H9 (cell line): ENCODE data around the gene SMARCC1. TPM values are rescaled to one million over a fixed set of nuclear protein-coding genes. Genes with fewer than 3 reads are reported as not detected.
"Not testable (repeated sequence)": the region's sequence is repeated elsewhere in the genome, so short reads cannot be mapped to it uniquely, and the experiment has no call there.

Experiments
- DNase-seq: peaks from one replicate; pipeline ENCODE4 v3.0.0-alpha.2; 2017
- H2AFZ ChIP-seq: one replicate; pipeline ENCODE4 v1.6.1; 2013; ENCODE audit warnings: mild to moderate bottlenecking, low read length, control low read depth, moderate library complexity
- H2AK5ac ChIP-seq: 2 replicates; pipeline ENCODE4 v1.6.1; 2013; ENCODE audit warnings: low read length, control low read depth, mixed read lengths; ENCODE audit not compliant: insufficient read length
- H2BK120ac ChIP-seq: one replicate; pipeline ENCODE4 v1.6.1; 2013; ENCODE audit warnings: low read depth, mild to moderate bottlenecking, low read length, control low read depth, inconsistent platforms; ENCODE audit not compliant: poor library complexity, severe bottlenecking
- H2BK12ac ChIP-seq: 2 replicates; pipeline ENCODE4 v1.6.1; 2013; ENCODE audit warnings: low read length, control low read depth, mixed read lengths, low read depth; ENCODE audit not compliant: insufficient read length
- H2BK15ac ChIP-seq: 2 replicates; pipeline ENCODE4 v1.6.1; 2013; ENCODE audit warnings: low read depth, low read length, control low read depth
- H2BK20ac ChIP-seq: one replicate; pipeline ENCODE4 v1.6.1; 2013; ENCODE audit warnings: low read depth, mild to moderate bottlenecking, low read length, control low read depth, inconsistent platforms; ENCODE audit not compliant: poor library complexity, severe bottlenecking
- H2BK5ac ChIP-seq: 2 replicates; pipeline ENCODE4 v1.6.1; 2013; ENCODE audit warnings: low read length, control low read depth, mixed read lengths; ENCODE audit not compliant: insufficient read length
- H3K14ac ChIP-seq: 2 replicates; pipeline ENCODE4 v1.6.1; 2013; ENCODE audit warnings: low read length, control low read depth; ENCODE audit not compliant: insufficient read depth
- H3K18ac ChIP-seq: 2 replicates; pipeline ENCODE4 v1.6.1; 2013; ENCODE audit warnings: low read depth, mild to moderate bottlenecking, mixed read lengths, low read length, control low read depth; ENCODE audit not compliant: insufficient read length
- H3K23ac ChIP-seq: 2 replicates; pipeline ENCODE4 v1.6.1; 2013; ENCODE audit warnings: low read length, control low read depth, mixed read lengths, low read depth; ENCODE audit not compliant: insufficient read length
- H3K23me2 ChIP-seq: 2 replicates; pipeline ENCODE4 v1.6.1; 2013; ENCODE audit warnings: low read depth, mild to moderate bottlenecking, mixed read lengths, low read length, control low read depth; ENCODE audit not compliant: insufficient read length, poor library complexity, severe bottlenecking
- H3K27ac ChIP-seq: 2 replicates; pipeline ENCODE4 v1.5.1; 2013; ENCODE audit warnings: low read length, control low read depth, mixed read lengths, low read depth; ENCODE audit not compliant: insufficient read length
- H3K27me3 ChIP-seq: 2 replicates; pipeline ENCODE4 v1.6.1; 2013; ENCODE audit warnings: low read length, control low read depth, inconsistent platforms; ENCODE audit not compliant: insufficient read depth
- H3K4ac ChIP-seq: 2 replicates; pipeline ENCODE4 v1.6.1; 2013; ENCODE audit warnings: low read depth, mild to moderate bottlenecking, control low read depth, inconsistent platforms, low read length, moderate library complexity
- H3K4me1 ChIP-seq: 2 replicates; pipeline ENCODE4 v1.6.1; 2013; ENCODE audit warnings: low read length, control low read depth, inconsistent platforms; ENCODE audit not compliant: insufficient read depth
- H3K4me2 ChIP-seq: 2 replicates; pipeline ENCODE4 v1.6.1; 2013; ENCODE audit warnings: low read length, control low read depth, mixed read lengths; ENCODE audit not compliant: insufficient read length, insufficient read depth
- H3K56ac ChIP-seq: 2 replicates; pipeline ENCODE4 v1.6.1; 2013; ENCODE audit warnings: low read depth, mild to moderate bottlenecking, mixed read lengths, low read length, control low read depth; ENCODE audit not compliant: insufficient read length
- H3K79me1 ChIP-seq: 2 replicates; pipeline ENCODE4 v1.6.1; 2013; ENCODE audit warnings: low read depth, mild to moderate bottlenecking, moderate library complexity, low read length, control low read depth, inconsistent platforms; ENCODE audit not compliant: insufficient read depth, poor library complexity, severe bottlenecking
- H3K79me2 ChIP-seq: 2 replicates; pipeline ENCODE4 v1.6.1; 2013; ENCODE audit warnings: low read length, control low read depth, inconsistent platforms; ENCODE audit not compliant: insufficient read depth
- H3K9ac ChIP-seq: 2 replicates; pipeline ENCODE4 v1.6.1; 2013; ENCODE audit warnings: low read length, control low read depth, mixed read lengths; ENCODE audit not compliant: insufficient read length; ENCODE audit errors: extremely low read depth
- H3K9me3 ChIP-seq: one replicate; pipeline ENCODE4 v1.6.1; 2013; ENCODE audit warnings: low read depth, low read length, inconsistent platforms; ENCODE audit not compliant: control insufficient read depth
- H3T11ph ChIP-seq: one replicate; pipeline ENCODE4 v1.6.1; 2013; ENCODE audit warnings: mild to moderate bottlenecking, low read length, control low read depth, inconsistent platforms
- H4K20me1 ChIP-seq: one replicate; pipeline ENCODE4 v1.6.1; 2013; ENCODE audit not compliant: control insufficient read depth, insufficient read length, insufficient read depth
- H4K5ac ChIP-seq: 2 replicates; pipeline ENCODE4 v1.6.1; 2013; ENCODE audit warnings: low read depth, mild to moderate bottlenecking, mixed read lengths, low read length, control low read depth; ENCODE audit not compliant: insufficient read length
- H4K8ac ChIP-seq: replicated peaks from 2 replicates; pipeline ENCODE4 v1.6.1; 2013; ENCODE audit warnings: low read length, control low read depth, mixed read lengths, low read depth; ENCODE audit not compliant: insufficient read length
- H4K91ac ChIP-seq: 2 replicates; pipeline ENCODE4 v1.6.1; 2013; ENCODE audit warnings: low read depth, mild to moderate bottlenecking, moderate library complexity, mixed read lengths, low read length, control low read depth; ENCODE audit not compliant: insufficient read length
- H3K27ac Mint-ChIP-seq, 3 experiments: 2 replicates in 2 of 3; 3 replicates in 1 of 3; pipeline ENCODE4 v1.8.0; 2020 to 2021; ENCODE audit warnings: mixed read lengths in 3 of 3, mild to moderate bottlenecking in 1 of 3, moderate library complexity in 1 of 3
- H3K27me3 Mint-ChIP-seq: 2 replicates; pipeline ENCODE4 v1.8.0; 2021; ENCODE audit warnings: low read depth, mild to moderate bottlenecking, moderate library complexity, mixed read lengths
- H3K36me3 Mint-ChIP-seq, 3 experiments: 2 replicates in 2 of 3; 3 replicates in 1 of 3; pipeline ENCODE4 v1.8.0; 2020 to 2021; ENCODE audit warnings: low read depth in 3 of 3, mixed read lengths in 3 of 3; ENCODE audit not compliant: insufficient read depth in 1 of 3
- H3K4me1 Mint-ChIP-seq, 2 experiments: 2 replicates each; pipeline ENCODE4 v1.8.0; 2020; ENCODE audit warnings: mixed read lengths in 2 of 2
- H3K4me3 Mint-ChIP-seq, 2 experiments: 2 replicates in 1 of 2; 3 replicates in 1 of 2; pipeline ENCODE4 v1.8.0; 2020 to 2021; ENCODE audit warnings: mild to moderate bottlenecking in 2 of 2, mixed read lengths in 2 of 2, moderate library complexity in 1 of 2
- H3K9me3 Mint-ChIP-seq, 2 experiments: 2 replicates in 1 of 2; 3 replicates in 1 of 2; pipeline ENCODE4 v1.8.0; 2020; ENCODE audit warnings: mild to moderate bottlenecking in 2 of 2, mixed read lengths in 2 of 2, moderate library complexity in 1 of 2
- CTCF ChIP-seq: fragments of 200-600 bp; sonication (generic); conservative IDR thresholded peaks from 3 replicates; pipeline ENCODE4 v1.8.0; 2021; ENCODE audit warnings: antibody characterized with exemption, mild to moderate bottlenecking
- WGBS: extraction: QIAGEN DNeasy Blood & Tissue Kit; methylation state at CpG from one replicate; pipeline ENCODE4 v1.1.7; 2013; ENCODE audit warnings: missing lambda C conversion rate, low lambda C conversion rate, mixed read lengths; ENCODE audit not compliant: insufficient read length; ENCODE audit errors: extremely low coverage; 5-methylcytosine and 5-hydroxymethylcytosine counted together
- total RNA-seq: library from RNA; stranded (reverse); gene quantifications from 2 replicates; pipeline ENCODE4 v1.2.1, GENCODE V29; 2021

The SMARCC1 gene
- total RNA-seq, 1 experiment from 2014 or later, result 274 TPM

- no peak overlapping the region for H4K5ac ChIP-seq
- H2BK12ac ChIP-seq, result no peak overlapping the region
- no peak overlapping the region for H2BK120ac ChIP-seq
- no peak overlapping the region for H3K18ac ChIP-seq
- no peaks in the 10 kb centered on the region for H3K23me2 ChIP-seq
- no peak overlapping the region for H3K4ac ChIP-seq
- H3K4me1 ChIP-seq, result no peaks in the 10 kb centered on the region
- H4K20me1 ChIP-seq, result no peaks in the 10 kb centered on the region
- no peak overlapping the region for H3K4me2 ChIP-seq
- Mint-ChIP-seq H3K4me1 (no peaks in the 10 kb centered on the region), H3K36me3 (peaks cover 6 to 62% (median 49%) of the 10 kb centered on the region in 3 experiments; a peak in 6 of 7 replicates), H3K27me3 (no peaks in the 10 kb centered on the region), H3K9me3 (no peaks in the 10 kb centered on the region), H3K4me3 (no peak overlapping the region), H3K27ac (peak overlapping the region in 2 of 3 experiments; percentile 27 to 36; a peak in 1 of 7 replicates)
- no peak overlapping the region for H3K14ac ChIP-seq
- no peak overlapping the region for H3K23ac ChIP-seq
- WGBS, result no CpG with 5 or more reads among the region's 5 CpGs
- H3T11ph ChIP-seq, result no peak overlapping the region
- no peak overlapping the region for H3K56ac ChIP-seq
- H3K27me3 ChIP-seq, result no peaks in the 10 kb centered on the region
- no peak for DNase-seq
- no peak overlapping the region for H2AK5ac ChIP-seq
- no peak overlapping the region for H4K8ac ChIP-seq
- H2BK15ac ChIP-seq, result no peak overlapping the region
- H2BK5ac ChIP-seq, result no peak overlapping the region
- H2AFZ ChIP-seq, result no peak overlapping the region
- H2BK20ac ChIP-seq, result no peak overlapping the region
- no peak overlapping the region for H3K27ac ChIP-seq
- no peaks in the 10 kb centered on the region for H3K9me3 ChIP-seq
- H4K91ac ChIP-seq, result no peak overlapping the region
- no peak overlapping the region for H3K9ac ChIP-seq
- peaks cover 27% of the 10 kb centered on the region; the same call in 1 of the 2 replicates for H3K79me2 ChIP-seq
- H3K79me1 ChIP-seq, result peaks cover 14% of the 10 kb centered on the region
- TF ChIP-seq CTCF, result no peak
Observed at GRCh38 chr3:47743855-47744254, 37.8 kb downstream of the SMARCC1 start.

- peak overlapping the region in 1 of 3 experiments; percentile 36; a peak in 1 of 7 replicates for H3K27ac Mint-ChIP-seq
Observed at GRCh38 chr3:47743352-47743751, 38.3 kb downstream of the SMARCC1 start.

More at GRCh38 chr3:47743352-47743751, 38.3 kb downstream of the SMARCC1 start:
- no CpG with 5 or more reads among the region's 6 CpGs for WGBS
- Histone ChIP-seq H3K79me2 (peaks cover 25% of the 10 kb centered on the region; the same call in 1 of the 2 replicates), H3K79me1 (peaks cover 14% of the 10 kb centered on the region)
- not testable (repeated sequence) for H3T11ph ChIP-seq, H4K20me1 ChIP-seq, H3K9ac ChIP-seq, H2BK120ac ChIP-seq, H2AK5ac ChIP-seq, H3K4me2 ChIP-seq, H2BK5ac ChIP-seq, H3K23ac ChIP-seq, H3K4me1 Mint-ChIP-seq, H3K4me3 Mint-ChIP-seq, H3K27ac ChIP-seq, H3K4me1 ChIP-seq, H3K27me3 ChIP-seq, H2BK20ac ChIP-seq, H4K8ac ChIP-seq, H2BK12ac ChIP-seq, H3K4ac ChIP-seq, H3K18ac ChIP-seq, H3K23me2 ChIP-seq, H4K5ac ChIP-seq, H2AFZ ChIP-seq, DNase-seq, H3K27me3 Mint-ChIP-seq, H2BK15ac ChIP-seq, H3K9me3 Mint-ChIP-seq, H3K9me3 ChIP-seq, H3K14ac ChIP-seq, H4K91ac ChIP-seq, H3K56ac ChIP-seq
- peaks cover 6 to 62% (median 53%) of the 10 kb centered on the region in 3 experiments; a peak in 6 of 7 replicates for H3K36me3 Mint-ChIP-seq
